OCI-LY3 (cell line): ENCODE data around the gene PLD5.

Experiments used
- H2AFZ ChIP-seq: fragments of 200-600, 300-600 bp; shearing (Covaris generic); 2 replicates; pipeline ENCODE4 v1.6.0; 2014; ENCODE audit warnings: antibody characterized with exemption, low read depth, low read length
- H3K27ac ChIP-seq: fragments of 200-600, 300-600 bp; sonication (generic); 2 replicates; pipeline ENCODE4 v1.5.1; 2014; ENCODE audit warnings: mild to moderate bottlenecking, low read length, moderate library complexity, mixed read lengths
- H3K27me3 ChIP-seq: fragments of 200-600, 300-600 bp; sonication (generic); 2 replicates; pipeline ENCODE4 v1.6.1; 2014; ENCODE audit warnings: low read depth, low read length, mixed read lengths
- H3K36me3 ChIP-seq: fragments of 200-600, 300-600 bp; sonication (generic); replicated peaks from 2 replicates; pipeline ENCODE3; 2014; ENCODE audit warnings: low read depth, low read length, mixed read lengths
- H3K4me1 ChIP-seq: fragments of 300-600, 200-600 bp; sonication (generic); 2 replicates; pipeline ENCODE4 v1.6.1; 2014; ENCODE audit warnings: low read length, mixed read lengths
- H3K4me2 ChIP-seq: fragments of 200-600, 300-600 bp; sonication (generic); 2 replicates; pipeline ENCODE4 v1.6.1; 2014; ENCODE audit warnings: low read length, mixed read lengths
- H3K4me3 ChIP-seq: fragments of 300-600, 200-600 bp; sonication (generic); 2 replicates; pipeline ENCODE4 v1.5.1; 2014; ENCODE audit warnings: antibody characterized with exemption, mild to moderate bottlenecking, low read length, moderate library complexity
- H3K79me2 ChIP-seq: fragments of 300-600, 200-600 bp; shearing (Covaris generic); 2 replicates; pipeline ENCODE4 v1.6.1; 2014; ENCODE audit warnings: mild to moderate bottlenecking, low read length, mixed read lengths
- H3K9ac ChIP-seq: fragments of 300-600, 200-600 bp; shearing (Covaris generic); 2 replicates; pipeline ENCODE4 v1.6.0; 2014; ENCODE audit warnings: mild to moderate bottlenecking, low read length, moderate library complexity
- H3K9me3 ChIP-seq: fragments of 200-600, 300-600 bp; shearing (Covaris generic); 2 replicates; pipeline ENCODE4 v1.6.1; 2014; ENCODE audit warnings: low read length, mixed read lengths; ENCODE audit not compliant: insufficient read depth
- H4K20me1 ChIP-seq: fragments of 200-600, 300-600 bp; sonication (generic); 2 replicates; pipeline ENCODE4 v1.6.1; 2016; ENCODE audit warnings: low read length, mixed read lengths; ENCODE audit not compliant: insufficient read depth
- EZH2phosphoT487 ChIP-seq: fragments of 200-600 bp; shearing (Covaris generic); IDR thresholded peaks from 2 replicates; pipeline ENCODE4 v1.6.1; 2018; ENCODE audit warnings: antibody characterized with exemption, mixed run types, low read depth
- TF ChIP-seq, protein P1 (sequence below): fragments of 200-600, 300-600 bp; sonication (generic); IDR thresholded peaks from 2 replicates; pipeline ENCODE4 v1.5.1; 2014; ENCODE audit warnings: antibody characterized with exemption, low read length, low read depth

PLD5 gene

DNA sequence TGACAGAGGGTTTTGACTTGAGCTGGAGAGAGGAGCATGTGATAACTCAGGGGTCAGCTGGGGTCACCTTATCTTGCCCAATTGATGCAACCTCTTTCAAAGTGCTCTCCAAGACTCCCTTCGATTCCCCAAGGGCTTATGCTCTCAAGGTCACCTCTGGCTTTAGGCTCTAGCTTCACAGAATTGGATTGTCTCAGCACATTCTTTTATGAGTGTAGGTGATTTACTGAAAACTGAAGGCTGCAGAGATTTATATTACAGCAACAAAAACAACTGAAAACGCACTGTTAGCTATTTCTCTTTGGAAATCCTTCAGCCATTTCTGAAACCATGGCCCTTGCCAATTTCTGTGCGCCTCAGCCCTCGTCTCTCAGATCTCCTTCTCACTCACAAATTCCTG is 491.1 kb downstream of the PLD5 start:
- TF ChIP-seq EZH2phosphoT487 = no peak
- TF ChIP-seq, protein P1, sequence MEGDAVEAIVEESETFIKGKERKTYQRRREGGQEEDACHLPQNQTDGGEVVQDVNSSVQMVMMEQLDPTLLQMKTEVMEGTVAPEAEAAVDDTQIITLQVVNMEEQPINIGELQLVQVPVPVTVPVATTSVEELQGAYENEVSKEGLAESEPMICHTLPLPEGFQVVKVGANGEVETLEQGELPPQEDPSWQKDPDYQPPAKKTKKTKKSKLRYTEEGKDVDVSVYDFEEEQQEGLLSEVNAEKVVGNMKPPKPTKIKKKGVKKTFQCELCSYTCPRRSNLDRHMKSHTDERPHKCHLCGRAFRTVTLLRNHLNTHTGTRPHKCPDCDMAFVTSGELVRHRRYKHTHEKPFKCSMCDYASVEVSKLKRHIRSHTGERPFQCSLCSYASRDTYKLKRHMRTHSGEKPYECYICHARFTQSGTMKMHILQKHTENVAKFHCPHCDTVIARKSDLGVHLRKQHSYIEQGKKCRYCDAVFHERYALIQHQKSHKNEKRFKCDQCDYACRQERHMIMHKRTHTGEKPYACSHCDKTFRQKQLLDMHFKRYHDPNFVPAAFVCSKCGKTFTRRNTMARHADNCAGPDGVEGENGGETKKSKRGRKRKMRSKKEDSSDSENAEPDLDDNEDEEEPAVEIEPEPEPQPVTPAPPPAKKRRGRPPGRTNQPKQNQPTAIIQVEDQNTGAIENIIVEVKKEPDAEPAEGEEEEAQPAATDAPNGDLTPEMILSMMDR = no peak
- Histone ChIP-seq H3K4me3 (no peak overlapping the region), H3K27me3 (peaks cover 12% of the 10 kb centered on the region; the same call in 1 of the 2 replicates), H3K27ac (no peak overlapping the region), H2AFZ (no peak overlapping the region), H4K20me1 (no peaks in the 10 kb centered on the region), H3K9ac (no peak overlapping the region), H3K79me2 (no peaks in the 10 kb centered on the region), H3K4me2 (no peak overlapping the region), H3K9me3 (no peaks in the 10 kb centered on the region), H3K36me3 (no peaks in the 10 kb centered on the region), H3K4me1 (no peaks in the 10 kb centered on the region)
